ENCODE data around the gene ADGRG2.

Gene ADGRG2

GRCh38 chrX:18949944-18950301, 172.3 kb downstream of the ADGRG2 start:
- DNase-seq (ENCODE audit: low read depth), result no peak

GRCh38 chrX:18949291-18949943, 172.9 kb downstream of the ADGRG2 start:
- DNase-seq (ENCODE audit: low read depth), result no peak

GRCh38 chrX:18946611-18947010, 175.7 kb downstream of the ADGRG2 start:
- DNase-seq (ENCODE audit: low read depth), result no peak

GRCh38 chrX:18946157-18946556, 176.1 kb downstream of the ADGRG2 start:
- no peak for DNase-seq (ENCODE audit: low read depth)

- no peak for DNase-seq (ENCODE audit: low read depth)
Measured at GRCh38 chrX:18945483-18945882, 176.8 kb downstream of the ADGRG2 start.

GRCh38 chrX:18944482-18944881, 177.8 kb downstream of the ADGRG2 start:
- no peak for DNase-seq (ENCODE audit: low read depth)

- DNase-seq (ENCODE audit: low read depth), result no peak
Measured at GRCh38 chrX:18941896-18942295, 180.4 kb downstream of the ADGRG2 start.

All from CMK (cell line).